ENCODE data around the gene BRIP1.

- TF ChIP-seq ZC3H10 (CRISPR knock-in tag; IDR thresholded peaks at IDR 0.05) (no peak), TSHZ2 (CRISPR knock-in tag; IDR thresholded peaks at IDR 0.05) (no peak), ARNTL (CRISPR knock-in tag; IDR thresholded peaks at IDR 0.05; ENCODE audit: borderline replicate concordance, low read depth) (no peak), CREB5 (CRISPR knock-in tag; IDR thresholded peaks at IDR 0.05; ENCODE audit: low read depth) (no peak)
These were observed 15.2 kb upstream of the BRIP1 start for GRCh38 chr17:61878520-61878919.

Data from SK-N-SH treated with all-trans-retinoic acid at 6 μM for 48 hours (cell line).